ENCODE data around the gene ZNF415. TPM values are rescaled to one million over a fixed set of nuclear protein-coding genes. Genes with fewer than 3 reads are reported as not detected.

The ZNF415 gene
- total RNA-seq, 1 experiment from 2014 or later = 5.0 TPM

Other genes with a start within 250 kb of the ZNF415 start
- 2.3 and 9.4 TPM in 2 replicates for gene ZNF320, start 235.3 kb downstream of the ZNF415 start, total RNA-seq (2014; rRNA removed; shearing (Covaris generic))
- gene ZNF888, start 209.5 kb downstream of the ZNF415 start, total RNA-seq (2014; rRNA removed; shearing (Covaris generic)) = 4.6 and 5.6 TPM in 2 replicates
- 11.4 and 16.4 TPM in 2 replicates for gene ZNF816, start 170.0 kb downstream of the ZNF415 start, total RNA-seq (2014; rRNA removed; shearing (Covaris generic))
- not detected in 2 replicates for gene ERVV-1, start 119.0 kb downstream of the ZNF415 start, total RNA-seq (2014; rRNA removed; shearing (Covaris generic))
- not detected in 2 replicates for gene ERVV-2, start 88.2 kb downstream of the ZNF415 start, total RNA-seq (2014; rRNA removed; shearing (Covaris generic))
- 23.1 and 25.1 TPM in 2 replicates for gene ZNF160, start 29.5 kb downstream of the ZNF415 start, total RNA-seq (2014; rRNA removed; shearing (Covaris generic))
- gene ZNF347, start 26.1 kb upstream of the ZNF415 start, total RNA-seq (2014; rRNA removed; shearing (Covaris generic)) = 7.7 and 8.1 TPM in 2 replicates
- 2.5 and 3.6 TPM in 2 replicates for gene ZNF665, start 60.4 kb upstream of the ZNF415 start, total RNA-seq (2014; rRNA removed; shearing (Covaris generic))
- 12.4 and 14.4 TPM in 2 replicates for gene ZNF677, start 122.0 kb upstream of the ZNF415 start, total RNA-seq (2014; rRNA removed; shearing (Covaris generic))
- not detected in 2 replicates for gene VN1R2, start 125.4 kb upstream of the ZNF415 start, total RNA-seq (2014; rRNA removed; shearing (Covaris generic))
- gene VN1R4, start 134.8 kb upstream of the ZNF415 start, total RNA-seq (2014; rRNA removed; shearing (Covaris generic)) = not detected in 2 replicates
- gene ZNF845, start 200.8 kb upstream of the ZNF415 start, total RNA-seq (2014; rRNA removed; shearing (Covaris generic)) = 7.9 and 10.8 TPM in 2 replicates
- 6.4 and 11.5 TPM in 2 replicates for gene ZNF525, start 232.8 kb upstream of the ZNF415 start, total RNA-seq (2014; rRNA removed; shearing (Covaris generic))